ENCODE results near the gene CEBPZOS.

CEBPZOS gene

GRCh38 chr2:37196320-37197195, at the start of gene CEBPZOS:
Gene CEBPZOS, plus strand, starts transcription at chr2:37196496. Its CDS starts 3,209 bp downstream, at chr2:37199705.
- peak; percentile 52 to 87 for DNase-seq

GRCh38 chr2:37148325-37148724, 48.0 kb upstream of the CEBPZOS start:
- no peak for DNase-seq

- DNase-seq: peak in 1 of 2 donors; percentile 12
Measured at GRCh38 chr2:37149626-37150322, 46.5 kb upstream of the CEBPZOS start.

- DNase-seq: no peak
Measured at GRCh38 chr2:37153224-37153623, 43.1 kb upstream of the CEBPZOS start.

GRCh38 chr2:37154785-37155184, 41.5 kb upstream of the CEBPZOS start:
- DNase-seq: peak in 1 of 2 donors; percentile 3

- DNase-seq: peak; percentile 9 to 68
Measured at GRCh38 chr2:37156071-37156856, 40.0 kb upstream of the CEBPZOS start.

- DNase-seq: peak; percentile 68 to 89
Measured at GRCh38 chr2:37156857-37157714, 39.2 kb upstream of the CEBPZOS start, which contains the start of gene EIF2AK2. Gene EIF2AK2, minus strand, starts transcription at chr2:37156980. Its CDS starts 9,174 bp downstream, at chr2:37147806.

GRCh38 chr2:37164757-37165156, 31.5 kb upstream of the CEBPZOS start:
- no peak for DNase-seq

GRCh38 chr2:37167636-37168180, 28.6 kb upstream of the CEBPZOS start:
- no peak for DNase-seq

GRCh38 chr2:37168217-37168981, 27.9 kb upstream of the CEBPZOS start:
- peak in 1 of 2 donors; percentile 44 for DNase-seq

GRCh38 chr2:37171624-37171950, 24.7 kb upstream of the CEBPZOS start:
- DNase-seq: no peak

GRCh38 chr2:37173741-37174140, 22.6 kb upstream of the CEBPZOS start:
- no peak for DNase-seq

GRCh38 chr2:37180006-37180639, 16.2 kb upstream of the CEBPZOS start:
- no peak for DNase-seq

GRCh38 chr2:37180640-37181039, 15.7 kb upstream of the CEBPZOS start:
- no peak for DNase-seq

- DNase-seq: no peak
Measured at GRCh38 chr2:37181726-37182684, 14.3 kb upstream of the CEBPZOS start.

- DNase-seq: no peak
Measured at GRCh38 chr2:37188570-37188969, 7.7 kb upstream of the CEBPZOS start, which contains the start of gene SULT6B1. Gene SULT6B1, minus strand, starts transcription at chr2:37188670. Its CDS starts 30 bp downstream, at chr2:37188640.

GRCh38 chr2:37189452-37190153, 6.7 kb upstream of the CEBPZOS start:
- no peak for DNase-seq

GRCh38 chr2:37190290-37190689, 6.0 kb upstream of the CEBPZOS start:
- DNase-seq: no peak

- no peak for DNase-seq
Measured at GRCh38 chr2:37191253-37191652, 5.0 kb upstream of the CEBPZOS start.

Measured in bone marrow (tissue), 2 donors.